Endodermal cell (in vitro differentiated cells): ENCODE results near the gene OCRL. TPM values are rescaled to one million over a fixed set of nuclear protein-coding genes. Genes with fewer than 3 reads are reported as not detected.

Source experiments
- DNase-seq: peaks from one replicate; pipeline ENCODE4 v3.0.0-alpha.2; 2017
- H3K27ac ChIP-seq: 2 replicates; pipeline ENCODE4 v1.5.1; 2013; ENCODE audit warnings: mild to moderate bottlenecking, low read depth, low read length, moderate library complexity
- H3K27me3 ChIP-seq: 2 replicates; pipeline ENCODE4 v1.6.1; 2013; ENCODE audit warnings: mild to moderate bottlenecking, low read length, moderate library complexity; ENCODE audit not compliant: insufficient read depth, control insufficient read depth, poor library complexity, severe bottlenecking
- H3K36me3 ChIP-seq: 2 replicates; pipeline ENCODE4 v1.7.0; 2013; ENCODE audit warnings: mild to moderate bottlenecking, low read length, moderate library complexity; ENCODE audit not compliant: control insufficient read depth, insufficient read depth
- H3K4me1 ChIP-seq: one replicate; pipeline ENCODE4 v1.7.0; 2013; ENCODE audit warnings: low read length; ENCODE audit not compliant: control insufficient read depth, insufficient read depth
- H3K4me3 ChIP-seq: 2 replicates; pipeline ENCODE4 v1.5.1; 2013; ENCODE audit warnings: mild to moderate bottlenecking, low read length, moderate library complexity
- H3K9ac ChIP-seq: 2 replicates; pipeline ENCODE4 v1.6.1; 2013; ENCODE audit warnings: mild to moderate bottlenecking, low read length, moderate library complexity; ENCODE audit not compliant: poor library complexity, severe bottlenecking; ENCODE audit errors: extremely low read depth
- H3K9me3 ChIP-seq: 2 replicates; pipeline ENCODE4 v1.6.1; 2013; ENCODE audit warnings: mild to moderate bottlenecking, low read length, moderate library complexity; ENCODE audit not compliant: control insufficient read depth
- H3K27ac Mint-ChIP-seq: 2 replicates; pipeline ENCODE4 v1.8.0; 2020; ENCODE audit warnings: mixed read lengths
- H3K27me3 Mint-ChIP-seq: 2 replicates; pipeline ENCODE4 v1.8.0; 2021; ENCODE audit warnings: mild to moderate bottlenecking, mixed read lengths; ENCODE audit not compliant: insufficient read depth
- H3K36me3 Mint-ChIP-seq: 2 replicates; pipeline ENCODE4 v1.8.0; 2020; ENCODE audit warnings: low read depth, mixed read lengths
- H3K4me1 Mint-ChIP-seq: 2 replicates; pipeline ENCODE4 v1.8.0; 2020; ENCODE audit warnings: mixed read lengths
- H3K4me3 Mint-ChIP-seq: 2 replicates; pipeline ENCODE4 v1.8.0; 2020; ENCODE audit warnings: mild to moderate bottlenecking, moderate library complexity, mixed read lengths
- H3K9me3 Mint-ChIP-seq: 2 replicates; pipeline ENCODE4 v1.8.0; 2020; ENCODE audit warnings: mild to moderate bottlenecking, mixed read lengths
- WGBS, 2 experiments: methylation state at CpG; one replicate each; pipeline versions ENCODE4 v1.1.5 to v1.1.7; 2013; ENCODE audit warnings: missing lambda C conversion rate in 2 of 2, mixed read lengths in 1 of 2; ENCODE audit not compliant: insufficient coverage in 1 of 2, insufficient read length in 1 of 2; 5-methylcytosine and 5-hydroxymethylcytosine counted together
- total RNA-seq, 2 donors: library from RNA; stranded (reverse); fragmentation: NEBNext Ultra II Directional in 1 of 2; extraction: Animal tissue kit (Norgen Biotek cat#: 25700) in 1 of 2; gene quantifications; 2 replicates in 1 of 2; 3 replicates in 1 of 2; pipeline ENCODE4 v1.2.1, GENCODE V29; 2021
- TF ChIP-seq, protein P1 (sequence below): fragments of 200-600 bp; sonication (generic); conservative IDR thresholded peaks from 2 replicates; pipeline ENCODE4 v1.5.0; 2021; ENCODE audit warnings: antibody characterized with exemption, mild to moderate bottlenecking

Gene OCRL
- total RNA-seq, 2 donors from 2014 or later, result 14.2 to 27.0 TPM

DNA sequence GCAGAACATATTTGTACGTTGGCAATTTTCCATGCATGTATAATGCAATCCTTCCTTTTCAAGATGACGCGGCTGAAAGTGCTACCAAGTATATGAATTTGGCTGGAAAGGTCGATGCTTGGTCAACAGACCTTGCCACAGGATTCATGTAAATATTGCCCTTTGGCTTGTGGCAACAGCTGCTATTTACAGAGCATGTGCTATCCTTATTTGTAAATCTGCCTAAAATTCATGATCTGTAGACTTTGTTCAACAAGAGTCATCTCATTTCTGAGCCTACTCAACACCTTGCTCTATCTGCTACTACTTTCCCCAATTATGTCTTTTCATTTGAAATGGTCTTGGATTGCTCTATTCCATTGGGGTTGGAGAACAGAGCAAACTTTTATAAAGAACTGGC is 14.9 kb upstream of the OCRL start:
- H3K36me3 Mint-ChIP-seq, result peaks cover under 1% of the 10 kb centered on the region
- no peaks in the 10 kb centered on the region for H3K4me1 ChIP-seq
- no peak overlapping the region for H3K27ac ChIP-seq
- no peaks in the 10 kb centered on the region for H3K36me3 ChIP-seq
- no peaks in the 10 kb centered on the region for H3K27me3 ChIP-seq
- no peak for DNase-seq
- H3K4me3 Mint-ChIP-seq, result no peak overlapping the region
- peaks cover 8% of the 10 kb centered on the region for H3K27me3 Mint-ChIP-seq
- 90% methylated on average over 4 of the region's 4 CpGs; no CpG with 5 or more reads in 1 of the 2 experiments for WGBS, 2 experiments
- no peaks in the 10 kb centered on the region for H3K9me3 Mint-ChIP-seq
- H3K27ac Mint-ChIP-seq, result no peak overlapping the region
- no peak overlapping the region for H3K4me3 ChIP-seq
- H3K9ac ChIP-seq, result no peak overlapping the region
- H3K4me1 Mint-ChIP-seq, result peaks cover 13% of the 10 kb centered on the region
- no peaks in the 10 kb centered on the region for H3K9me3 ChIP-seq
- TF ChIP-seq, protein P1, sequence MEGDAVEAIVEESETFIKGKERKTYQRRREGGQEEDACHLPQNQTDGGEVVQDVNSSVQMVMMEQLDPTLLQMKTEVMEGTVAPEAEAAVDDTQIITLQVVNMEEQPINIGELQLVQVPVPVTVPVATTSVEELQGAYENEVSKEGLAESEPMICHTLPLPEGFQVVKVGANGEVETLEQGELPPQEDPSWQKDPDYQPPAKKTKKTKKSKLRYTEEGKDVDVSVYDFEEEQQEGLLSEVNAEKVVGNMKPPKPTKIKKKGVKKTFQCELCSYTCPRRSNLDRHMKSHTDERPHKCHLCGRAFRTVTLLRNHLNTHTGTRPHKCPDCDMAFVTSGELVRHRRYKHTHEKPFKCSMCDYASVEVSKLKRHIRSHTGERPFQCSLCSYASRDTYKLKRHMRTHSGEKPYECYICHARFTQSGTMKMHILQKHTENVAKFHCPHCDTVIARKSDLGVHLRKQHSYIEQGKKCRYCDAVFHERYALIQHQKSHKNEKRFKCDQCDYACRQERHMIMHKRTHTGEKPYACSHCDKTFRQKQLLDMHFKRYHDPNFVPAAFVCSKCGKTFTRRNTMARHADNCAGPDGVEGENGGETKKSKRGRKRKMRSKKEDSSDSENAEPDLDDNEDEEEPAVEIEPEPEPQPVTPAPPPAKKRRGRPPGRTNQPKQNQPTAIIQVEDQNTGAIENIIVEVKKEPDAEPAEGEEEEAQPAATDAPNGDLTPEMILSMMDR, result no peak

DNA sequence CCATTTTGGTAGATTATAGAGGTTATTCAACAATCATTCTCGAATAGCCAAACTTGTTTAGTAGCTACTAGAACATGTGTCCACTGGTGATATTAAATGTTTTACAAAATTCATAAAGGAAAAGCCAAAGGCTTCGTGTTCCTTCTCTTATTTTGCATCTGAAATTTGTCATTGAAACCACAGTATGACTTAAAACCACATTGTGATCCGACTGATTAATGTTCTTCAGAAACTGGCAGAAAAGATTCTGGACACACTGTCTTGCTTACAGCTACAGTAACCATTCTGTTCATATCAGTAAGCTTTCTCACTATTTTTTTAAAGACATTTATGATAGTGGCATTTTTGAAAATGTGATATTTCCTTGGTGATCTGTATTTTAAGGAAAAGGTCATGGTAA is 14.2 kb upstream of the OCRL start:
- H3K27me3 Mint-ChIP-seq, result peaks cover 8% of the 10 kb centered on the region
- no peak overlapping the region for H3K27ac Mint-ChIP-seq

DNA sequence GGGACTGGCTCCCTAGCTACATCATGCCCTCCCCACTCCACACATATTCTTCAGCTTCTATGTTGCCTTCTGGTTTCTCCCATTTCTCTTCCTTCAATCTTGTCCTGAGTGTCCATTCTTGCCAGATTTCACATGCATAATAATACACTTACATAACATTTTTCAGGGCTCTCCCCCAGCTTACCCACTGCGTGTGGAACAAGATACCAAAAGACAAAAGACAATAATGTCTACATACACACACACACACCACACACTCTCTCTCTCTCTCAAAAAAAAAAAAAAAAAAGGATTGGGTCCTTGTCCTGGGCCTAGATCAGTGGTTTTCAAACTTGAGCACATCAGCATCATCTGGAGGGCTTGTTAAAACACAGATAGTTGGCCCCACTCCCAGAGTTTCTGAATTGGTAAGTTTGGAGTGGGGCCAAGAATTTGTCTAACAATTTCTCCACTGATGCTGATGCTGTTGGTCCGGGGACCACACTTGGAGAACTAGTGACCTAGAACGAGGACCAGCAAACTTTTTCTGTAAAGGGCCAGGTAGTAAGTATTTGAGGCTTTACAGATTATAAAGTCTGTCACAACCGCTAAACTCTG is 10.3 kb upstream of the OCRL start:
- no peaks in the 10 kb centered on the region for H3K36me3 Mint-ChIP-seq

More for the DNA sequence above, 14.2 kb upstream of the OCRL start:
- H3K36me3 ChIP-seq, result no peaks in the 10 kb centered on the region
- no peaks in the 10 kb centered on the region for H3K36me3 Mint-ChIP-seq
- TF ChIP-seq, protein P1, result no peak
- H3K4me1 ChIP-seq, result no peaks in the 10 kb centered on the region
- no peak overlapping the region for H3K9ac ChIP-seq
- 80 to 100% methylated on average over 1 to 3 of the region's 3 CpGs for WGBS, 2 experiments
- H3K4me1 Mint-ChIP-seq, result peaks cover 8% of the 10 kb centered on the region
- no peaks in the 10 kb centered on the region for H3K27me3 ChIP-seq
- no peak for DNase-seq
- no peak overlapping the region for H3K4me3 Mint-ChIP-seq
- no peak overlapping the region for H3K27ac ChIP-seq
- no peaks in the 10 kb centered on the region for H3K9me3 ChIP-seq
- no peak overlapping the region for H3K4me3 ChIP-seq
- no peaks in the 10 kb centered on the region for H3K9me3 Mint-ChIP-seq

More for the DNA sequence above, 10.3 kb upstream of the OCRL start:
- Histone ChIP-seq H3K27me3 (no peaks in the 10 kb centered on the region), H3K27ac (no peak overlapping the region), H3K4me3 (no peak overlapping the region), H3K9ac (no peak overlapping the region), H3K4me1 (no peaks in the 10 kb centered on the region), H3K9me3 (no peaks in the 10 kb centered on the region), H3K36me3 (no peaks in the 10 kb centered on the region)
- DNase-seq, result no peak
- WGBS, 2 experiments, result 90 to 92% methylated on average over 2 to 4 of the region's 4 CpGs
- H3K4me1 Mint-ChIP-seq, result no peaks in the 10 kb centered on the region
- no peak overlapping the region for H3K27ac Mint-ChIP-seq
- H3K4me3 Mint-ChIP-seq, result no peak overlapping the region
- H3K27me3 Mint-ChIP-seq, result peaks cover 22% of the 10 kb centered on the region
- TF ChIP-seq, protein P1, result no peak
- no peaks in the 10 kb centered on the region for H3K9me3 Mint-ChIP-seq
